Inferior parietal cortex (tissue), 1 donor: Measurements from ENCODE around the gene AMH.
A peak's percentile ranks its signal among the peaks of the same experiment; 100 is the strongest.

Source experiments
- DNase-seq: peaks from one replicate; pipeline ENCODE4 v3.0.0-alpha.2; 2016; ENCODE audit errors: extremely low spot score

The AMH gene

GRCh38 chr19:2249880-2250765 is 1.0 kb downstream of the AMH start:
- no peak for DNase-seq

- DNase-seq, result no peak
Observed at GRCh38 chr19:2250766-2251105, 1.6 kb downstream of the AMH start.

GRCh38 chr19:2251106-2252054 is 2.3 kb downstream of the AMH start:
- no peak for DNase-seq

- no peak for DNase-seq
Observed at GRCh38 chr19:2252055-2252796, 3.1 kb downstream of the AMH start.

- no peak for DNase-seq
Observed at GRCh38 chr19:2252797-2253105, 3.6 kb downstream of the AMH start.

- DNase-seq, result no peak
Observed at GRCh38 chr19:2253106-2254063, 4.3 kb downstream of the AMH start.

- DNase-seq, result no peak
Observed at GRCh38 chr19:2254064-2254872, 5.1 kb downstream of the AMH start.

GRCh38 chr19:2255112-2255845 is 6.2 kb downstream of the AMH start:
- no peak for DNase-seq

GRCh38 chr19:2255982-2256685 is 7.0 kb downstream of the AMH start, which contains the start of gene JSRP1:
Gene JSRP1, minus strand, starts transcription at chr19:2256417. Its CDS starts 1,103 bp downstream, at chr19:2255314.
- no peak for DNase-seq

- DNase-seq, result no peak
Observed at GRCh38 chr19:2259336-2259735, 10.2 kb downstream of the AMH start.

GRCh38 chr19:2260341-2260805 is 11.2 kb downstream of the AMH start:
- DNase-seq, result no peak

- DNase-seq, result no peak
Observed at GRCh38 chr19:2261438-2262172, 12.5 kb downstream of the AMH start.

- DNase-seq, result peak; percentile 69
Observed at GRCh38 chr19:2266183-2266993, 17.3 kb downstream of the AMH start.

- no peak for DNase-seq
Observed at GRCh38 chr19:2268480-2268830, 19.3 kb downstream of the AMH start.

GRCh38 chr19:2268861-2269243 is 19.7 kb downstream of the AMH start:
- no peak for DNase-seq

GRCh38 chr19:2269244-2270156 is 20.4 kb downstream of the AMH start:
- DNase-seq, result peak; percentile 96
